ENCODE measurements around the gene PPP1R2B.

DNA sequence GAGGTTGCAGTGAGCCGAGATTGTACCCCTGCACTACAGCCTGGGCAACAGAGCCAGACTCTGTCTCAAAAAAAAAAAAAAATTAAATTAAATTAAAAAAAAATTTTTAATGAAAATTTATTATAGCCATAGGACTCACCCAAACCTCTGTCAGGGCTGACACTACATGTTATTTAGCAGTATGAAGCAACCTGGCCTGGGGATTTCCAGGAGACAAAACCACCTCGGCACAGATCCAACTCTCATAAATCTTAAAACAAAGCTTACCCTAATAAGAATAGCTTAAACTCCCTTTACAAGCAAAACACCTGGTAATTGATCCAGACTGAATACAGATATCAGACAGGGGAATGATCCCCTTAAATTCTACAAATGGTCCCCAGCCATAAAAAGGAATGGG lies 38.4 kb downstream of the PPP1R2B start:
- TF ChIP-seq, protein P1, sequence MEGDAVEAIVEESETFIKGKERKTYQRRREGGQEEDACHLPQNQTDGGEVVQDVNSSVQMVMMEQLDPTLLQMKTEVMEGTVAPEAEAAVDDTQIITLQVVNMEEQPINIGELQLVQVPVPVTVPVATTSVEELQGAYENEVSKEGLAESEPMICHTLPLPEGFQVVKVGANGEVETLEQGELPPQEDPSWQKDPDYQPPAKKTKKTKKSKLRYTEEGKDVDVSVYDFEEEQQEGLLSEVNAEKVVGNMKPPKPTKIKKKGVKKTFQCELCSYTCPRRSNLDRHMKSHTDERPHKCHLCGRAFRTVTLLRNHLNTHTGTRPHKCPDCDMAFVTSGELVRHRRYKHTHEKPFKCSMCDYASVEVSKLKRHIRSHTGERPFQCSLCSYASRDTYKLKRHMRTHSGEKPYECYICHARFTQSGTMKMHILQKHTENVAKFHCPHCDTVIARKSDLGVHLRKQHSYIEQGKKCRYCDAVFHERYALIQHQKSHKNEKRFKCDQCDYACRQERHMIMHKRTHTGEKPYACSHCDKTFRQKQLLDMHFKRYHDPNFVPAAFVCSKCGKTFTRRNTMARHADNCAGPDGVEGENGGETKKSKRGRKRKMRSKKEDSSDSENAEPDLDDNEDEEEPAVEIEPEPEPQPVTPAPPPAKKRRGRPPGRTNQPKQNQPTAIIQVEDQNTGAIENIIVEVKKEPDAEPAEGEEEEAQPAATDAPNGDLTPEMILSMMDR (IDR thresholded peaks at IDR 0.05), result no peak
- no peak for TF ChIP-seq POLR2A (IDR thresholded peaks at IDR 0.05)
